HepG2 (cell line): ENCODE data around the gene SMC6.

Source experiments
- KLF9 ChIP-seq: IDR thresholded peaks from 2 replicates; pipeline ENCODE4 v1.6.1; 2016; ENCODE audit warnings: low read depth
- NCOA2 ChIP-seq: sonication (generic); formaldehyde crosslinking; IDR thresholded peaks from 2 replicates; pipeline ENCODE4 v1.8.0; 2022; ENCODE audit warnings: inconsistent platforms
- NFIC ChIP-seq: IDR thresholded peaks from 2 replicates; pipeline ENCODE4 v1.6.1; 2012; ENCODE audit warnings: mild to moderate bottlenecking, low read length, inconsistent platforms
- SNAI1 ChIP-seq: sonication (generic); formaldehyde crosslinking; IDR thresholded peaks from 2 replicates; pipeline ENCODE4 v1.5.0; 2020; ENCODE audit warnings: mild to moderate bottlenecking, missing genetic modification reagents, borderline replicate concordance

- TF ChIP-seq NFIC (no peak), SNAI1 (CRISPR knock-in tag) (no peak), NCOA2 (CRISPR knock-in tag) (no peak), KLF9 (CRISPR knock-in tag) (no peak)
Observed at GRCh38 chr2:17616405-17616804, 137.2 kb downstream of the SMC6 start.
